Type B pancreatic cell (in vitro differentiated cells): ENCODE measurements around the gene SLC35F1. TPM values are rescaled to one million over a fixed set of nuclear protein-coding genes. Genes with fewer than 3 reads are reported as not detected.
A peak's percentile ranks its signal among the peaks of the same experiment; 100 is the strongest.

Experiments
- DNase-seq: peaks from one replicate; pipeline ENCODE4 v3.0.0; 2021; ENCODE audit warnings: mixed read lengths; ENCODE audit not compliant: unreplicated experiment; ENCODE audit errors: extremely low spot score
- H3K27ac Mint-ChIP-seq: 2 replicates; pipeline ENCODE4 v1.8.0; 2021; ENCODE audit warnings: mild to moderate bottlenecking, mixed read lengths
- H3K27me3 Mint-ChIP-seq: 2 replicates; pipeline ENCODE4 v1.8.0; 2021; ENCODE audit warnings: mixed read lengths
- H3K36me3 Mint-ChIP-seq: 2 replicates; pipeline ENCODE4 v1.8.0; 2021; ENCODE audit warnings: mixed read lengths
- H3K4me1 Mint-ChIP-seq: one replicate; pipeline ENCODE4 v1.8.0; 2021; ENCODE audit warnings: mixed read lengths; ENCODE audit not compliant: unreplicated experiment
- H3K4me3 Mint-ChIP-seq: 2 replicates; pipeline ENCODE4 v1.8.0; 2021; ENCODE audit warnings: mild to moderate bottlenecking, mixed read lengths
- H3K9me3 Mint-ChIP-seq: 2 replicates; pipeline ENCODE4 v1.8.0; 2021; ENCODE audit warnings: mixed read lengths
- CTCF ChIP-seq: fragments of 200-600 bp; sonication (generic); conservative IDR thresholded peaks from 2 replicates; pipeline ENCODE4 v1.5.0; 2021; ENCODE audit warnings: antibody characterized with exemption, mild to moderate bottlenecking
- total RNA-seq: library from RNA; stranded (reverse); gene quantifications from 2 replicates; pipeline ENCODE4 v1.2.1, GENCODE V29; 2021; ENCODE audit warnings: low replicate concordance

The SLC35F1 gene
- total RNA-seq, 1 donor from 2014 or later = 6.1 TPM

GRCh38 chr6:117910549-117910948 lies 3.5 kb downstream of the SLC35F1 start:
- Mint-ChIP-seq H3K36me3 (no peaks in the 10 kb centered on the region), H3K27me3 (peaks cover 45% of the 10 kb centered on the region), H3K9me3 (no peaks in the 10 kb centered on the region), H3K27ac (no peak overlapping the region), H3K4me1 (no peaks in the 10 kb centered on the region), H3K4me3 (peak overlapping the region; percentile 8)
- no peak for DNase-seq
- TF ChIP-seq CTCF = no peak

DNA sequence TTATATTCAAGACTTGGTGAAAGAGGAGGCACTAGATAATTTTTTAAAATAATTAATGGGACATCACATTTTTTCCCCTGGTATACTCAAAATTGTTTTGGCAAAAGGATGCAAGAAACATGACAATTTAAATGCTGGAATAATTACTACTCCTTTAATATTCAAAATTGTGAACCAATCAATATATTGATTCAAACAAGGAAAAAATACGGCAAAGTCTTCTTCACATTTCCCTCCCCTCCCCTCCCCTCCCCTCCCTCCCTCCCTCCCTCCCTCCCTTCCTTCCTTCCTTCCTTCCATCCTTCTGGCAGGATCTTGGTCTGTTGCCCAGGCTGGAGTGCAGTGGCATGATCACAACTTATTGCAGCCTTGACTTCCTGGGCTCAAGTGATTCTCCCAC lies 4.1 kb downstream of the SLC35F1 start:
- Mint-ChIP-seq H3K4me1 (no peaks in the 10 kb centered on the region), H3K4me3 (no peak overlapping the region), H3K9me3 (no peaks in the 10 kb centered on the region), H3K27me3 (peaks cover 40% of the 10 kb centered on the region), H3K27ac (no peak overlapping the region), H3K36me3 (no peaks in the 10 kb centered on the region)
- TF ChIP-seq CTCF = no peak
- no peak for DNase-seq

- no peaks in the 10 kb centered on the region for H3K9me3 Mint-ChIP-seq
- TF ChIP-seq CTCF = no peak
- no peak for DNase-seq
- no peak overlapping the region for H3K4me3 Mint-ChIP-seq
- no peaks in the 10 kb centered on the region for H3K36me3 Mint-ChIP-seq
- H3K4me1 Mint-ChIP-seq = no peaks in the 10 kb centered on the region
- H3K27ac Mint-ChIP-seq = no peak overlapping the region
- peaks cover 35% of the 10 kb centered on the region for H3K27me3 Mint-ChIP-seq
Observed at GRCh38 chr6:117911660-117912059, 4.6 kb downstream of the SLC35F1 start.

DNA sequence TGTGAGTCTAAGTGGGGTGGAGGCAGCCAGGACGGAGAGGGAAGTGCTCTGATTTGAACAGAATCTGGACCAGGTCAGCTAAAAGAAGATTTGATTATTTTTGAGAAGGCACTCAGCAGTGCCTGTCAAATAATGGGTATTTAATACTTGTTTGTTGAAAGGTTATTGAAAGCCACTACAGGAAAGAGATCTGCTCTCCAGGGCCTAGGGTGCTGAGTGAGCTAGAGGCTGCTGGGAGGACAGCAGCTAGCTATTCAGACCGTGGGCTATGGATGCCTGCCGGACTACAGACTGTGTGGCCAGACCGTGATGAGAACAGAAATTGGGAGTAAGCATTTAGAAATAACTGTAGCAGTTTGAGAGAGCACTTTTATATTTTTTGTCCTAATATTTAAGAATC lies 8.8 kb downstream of the SLC35F1 start:
- no peaks in the 10 kb centered on the region for H3K4me1 Mint-ChIP-seq
- H3K27me3 Mint-ChIP-seq = peaks cover 8% of the 10 kb centered on the region
- no peaks in the 10 kb centered on the region for H3K9me3 Mint-ChIP-seq
- no peak for DNase-seq
- no peak overlapping the region for H3K27ac Mint-ChIP-seq
- TF ChIP-seq CTCF = no peak
- H3K4me3 Mint-ChIP-seq = no peak overlapping the region
- H3K36me3 Mint-ChIP-seq = no peaks in the 10 kb centered on the region

DNA sequence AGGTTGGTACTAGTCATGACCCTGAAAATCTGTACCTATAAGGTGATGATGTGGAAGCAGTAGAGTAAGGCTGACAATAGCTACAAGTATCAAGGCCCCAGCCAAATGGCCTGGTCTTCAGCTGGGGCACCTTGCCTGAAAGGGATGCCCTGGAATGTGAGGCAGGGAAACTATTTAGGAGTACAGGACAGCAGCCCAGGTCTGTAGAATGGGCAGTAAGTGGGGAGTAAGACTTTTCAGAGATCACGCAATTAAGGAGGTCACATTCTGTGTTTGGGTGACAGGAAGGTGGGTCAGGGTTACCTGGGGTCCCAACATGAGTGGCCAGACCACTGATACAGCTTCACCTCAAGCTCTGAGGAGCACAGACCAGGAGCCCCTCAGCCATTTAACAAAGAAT lies 9.4 kb downstream of the SLC35F1 start:
- H3K4me3 Mint-ChIP-seq = no peak overlapping the region
- no peak for TF ChIP-seq CTCF
- no peaks in the 10 kb centered on the region for H3K36me3 Mint-ChIP-seq
- peaks cover 8% of the 10 kb centered on the region for H3K27me3 Mint-ChIP-seq
- no peak for DNase-seq
- H3K27ac Mint-ChIP-seq = no peak overlapping the region
- H3K9me3 Mint-ChIP-seq = no peaks in the 10 kb centered on the region
- H3K4me1 Mint-ChIP-seq = no peaks in the 10 kb centered on the region

GRCh38 chr6:117917176-117917575 lies 10.1 kb downstream of the SLC35F1 start:
- Mint-ChIP-seq H3K4me1 (no peaks in the 10 kb centered on the region), H3K27ac (no peak overlapping the region), H3K27me3 (peaks cover 8% of the 10 kb centered on the region), H3K9me3 (no peaks in the 10 kb centered on the region), H3K36me3 (no peaks in the 10 kb centered on the region), H3K4me3 (no peak overlapping the region)
- no peak for TF ChIP-seq CTCF
- no peak for DNase-seq
